ENCODE measurements around the gene FFAR1.

DNA sequence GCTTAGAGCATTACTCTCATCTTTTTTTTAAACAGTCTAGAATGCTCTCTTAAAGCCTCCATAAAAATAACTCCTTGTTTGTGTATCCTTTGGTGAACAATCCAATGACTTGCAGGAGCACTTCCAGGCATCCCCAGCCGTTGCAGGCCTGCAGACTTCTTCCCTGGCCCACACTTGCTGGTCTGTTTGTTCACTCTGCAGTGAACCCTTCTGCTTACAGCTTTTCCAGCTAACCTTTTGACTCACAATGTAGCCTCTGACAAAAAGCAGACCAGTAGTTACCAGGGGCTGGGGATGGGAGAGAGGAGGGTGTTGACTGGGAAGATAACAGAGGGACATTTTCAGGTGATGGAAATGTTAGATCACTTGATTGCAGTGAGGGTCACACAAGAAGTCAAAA lies 32.3 kb downstream of the FFAR1 start:
- no peak for TF ChIP-seq EZH2 (IDR thresholded peaks at IDR 0.05; ENCODE audit: low read length, missing control alignments)
- TF ChIP-seq, protein P1, sequence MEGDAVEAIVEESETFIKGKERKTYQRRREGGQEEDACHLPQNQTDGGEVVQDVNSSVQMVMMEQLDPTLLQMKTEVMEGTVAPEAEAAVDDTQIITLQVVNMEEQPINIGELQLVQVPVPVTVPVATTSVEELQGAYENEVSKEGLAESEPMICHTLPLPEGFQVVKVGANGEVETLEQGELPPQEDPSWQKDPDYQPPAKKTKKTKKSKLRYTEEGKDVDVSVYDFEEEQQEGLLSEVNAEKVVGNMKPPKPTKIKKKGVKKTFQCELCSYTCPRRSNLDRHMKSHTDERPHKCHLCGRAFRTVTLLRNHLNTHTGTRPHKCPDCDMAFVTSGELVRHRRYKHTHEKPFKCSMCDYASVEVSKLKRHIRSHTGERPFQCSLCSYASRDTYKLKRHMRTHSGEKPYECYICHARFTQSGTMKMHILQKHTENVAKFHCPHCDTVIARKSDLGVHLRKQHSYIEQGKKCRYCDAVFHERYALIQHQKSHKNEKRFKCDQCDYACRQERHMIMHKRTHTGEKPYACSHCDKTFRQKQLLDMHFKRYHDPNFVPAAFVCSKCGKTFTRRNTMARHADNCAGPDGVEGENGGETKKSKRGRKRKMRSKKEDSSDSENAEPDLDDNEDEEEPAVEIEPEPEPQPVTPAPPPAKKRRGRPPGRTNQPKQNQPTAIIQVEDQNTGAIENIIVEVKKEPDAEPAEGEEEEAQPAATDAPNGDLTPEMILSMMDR (conservative IDR thresholded peaks at IDR 0.05 in 1 of 2, IDR thresholded peaks at IDR 0.05 in 1 of 2; ENCODE audit: low read depth in 1 of 2, low read length in 2 of 2): no peak

All from fibroblast of lung (primary cell).